Astrocyte (in vitro differentiated cells and primary cell): Measurements from ENCODE around the gene ADAM8.

Experiments
- EZH2 ChIP-seq: IDR thresholded peaks from 2 replicates; pipeline ENCODE4 v1.6.1; 2012; ENCODE audit warnings: mild to moderate bottlenecking, low read length, inconsistent platforms; ENCODE audit not compliant: insufficient read depth
- TF ChIP-seq, protein P1 (sequence below): IDR thresholded peaks from 2 replicates; pipeline ENCODE4 v1.5.1; 2011; ENCODE audit warnings: low read depth, mild to moderate bottlenecking, inconsistent platforms, low read length, moderate library complexity; ENCODE audit not compliant: insufficient read depth

DNA sequence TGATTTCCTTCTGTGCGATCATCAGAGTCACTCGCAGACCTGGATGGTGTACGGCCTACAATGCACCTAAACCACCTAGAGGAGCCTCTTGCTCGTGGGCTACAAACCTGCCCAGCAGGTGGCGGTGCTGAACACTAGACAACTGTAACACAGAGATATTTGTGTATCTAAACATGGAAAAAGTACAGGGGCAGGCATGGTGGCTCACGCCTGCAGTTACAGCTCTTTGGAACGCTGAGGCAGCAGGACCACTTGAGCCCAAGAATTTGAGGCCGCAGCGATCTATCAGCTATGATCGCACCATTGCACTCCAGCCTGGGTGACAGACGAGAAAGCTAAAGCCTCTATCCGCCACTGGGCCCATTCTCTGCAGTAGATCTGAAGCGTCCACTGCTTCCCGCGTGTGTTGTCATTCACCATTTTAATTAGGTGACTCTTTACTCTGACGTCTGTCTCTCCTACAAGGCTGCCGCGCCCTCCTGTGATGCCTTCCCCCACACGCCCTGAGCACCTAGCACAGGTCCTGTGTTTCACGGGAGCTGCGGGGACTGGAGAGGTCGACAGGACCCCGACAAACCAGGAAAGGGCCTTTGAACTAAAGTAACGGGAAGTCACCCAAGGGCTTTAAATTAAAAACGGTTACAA, 31.2 kb upstream of the ADAM8 start:
- TF ChIP-seq, protein P1, sequence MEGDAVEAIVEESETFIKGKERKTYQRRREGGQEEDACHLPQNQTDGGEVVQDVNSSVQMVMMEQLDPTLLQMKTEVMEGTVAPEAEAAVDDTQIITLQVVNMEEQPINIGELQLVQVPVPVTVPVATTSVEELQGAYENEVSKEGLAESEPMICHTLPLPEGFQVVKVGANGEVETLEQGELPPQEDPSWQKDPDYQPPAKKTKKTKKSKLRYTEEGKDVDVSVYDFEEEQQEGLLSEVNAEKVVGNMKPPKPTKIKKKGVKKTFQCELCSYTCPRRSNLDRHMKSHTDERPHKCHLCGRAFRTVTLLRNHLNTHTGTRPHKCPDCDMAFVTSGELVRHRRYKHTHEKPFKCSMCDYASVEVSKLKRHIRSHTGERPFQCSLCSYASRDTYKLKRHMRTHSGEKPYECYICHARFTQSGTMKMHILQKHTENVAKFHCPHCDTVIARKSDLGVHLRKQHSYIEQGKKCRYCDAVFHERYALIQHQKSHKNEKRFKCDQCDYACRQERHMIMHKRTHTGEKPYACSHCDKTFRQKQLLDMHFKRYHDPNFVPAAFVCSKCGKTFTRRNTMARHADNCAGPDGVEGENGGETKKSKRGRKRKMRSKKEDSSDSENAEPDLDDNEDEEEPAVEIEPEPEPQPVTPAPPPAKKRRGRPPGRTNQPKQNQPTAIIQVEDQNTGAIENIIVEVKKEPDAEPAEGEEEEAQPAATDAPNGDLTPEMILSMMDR, result peak; percentile 68
- no peak for TF ChIP-seq EZH2
